ENCODE results near the gene ZNF423. TPM values are rescaled to one million over a fixed set of nuclear protein-coding genes. Genes with fewer than 3 reads are reported as not detected.

The ZNF423 gene
- total RNA-seq, 1 donor from 2014 or later: 12.3 TPM

DNA sequence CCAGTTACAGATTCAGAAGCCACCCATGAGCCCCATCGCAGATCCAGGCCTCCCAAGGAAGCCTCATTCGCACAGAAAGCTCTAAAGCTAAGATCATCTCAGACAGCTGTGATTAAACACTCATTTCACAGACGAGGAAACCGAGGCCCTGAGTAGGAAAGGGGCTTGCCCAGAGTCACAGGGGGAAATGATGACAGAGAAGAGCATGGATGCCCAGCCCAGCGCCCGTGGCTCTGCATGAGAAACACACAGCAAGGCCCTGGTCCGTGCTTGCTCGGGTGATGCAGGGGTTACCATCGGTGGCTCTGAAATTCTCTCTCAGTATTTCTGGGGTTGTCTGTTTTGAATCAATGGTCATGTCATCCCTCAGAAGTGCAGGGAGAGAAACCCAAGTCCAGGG is 372.7 kb downstream of the ZNF423 start:
- no peak for DNase-seq (ENCODE audit: low spot score)

DNA sequence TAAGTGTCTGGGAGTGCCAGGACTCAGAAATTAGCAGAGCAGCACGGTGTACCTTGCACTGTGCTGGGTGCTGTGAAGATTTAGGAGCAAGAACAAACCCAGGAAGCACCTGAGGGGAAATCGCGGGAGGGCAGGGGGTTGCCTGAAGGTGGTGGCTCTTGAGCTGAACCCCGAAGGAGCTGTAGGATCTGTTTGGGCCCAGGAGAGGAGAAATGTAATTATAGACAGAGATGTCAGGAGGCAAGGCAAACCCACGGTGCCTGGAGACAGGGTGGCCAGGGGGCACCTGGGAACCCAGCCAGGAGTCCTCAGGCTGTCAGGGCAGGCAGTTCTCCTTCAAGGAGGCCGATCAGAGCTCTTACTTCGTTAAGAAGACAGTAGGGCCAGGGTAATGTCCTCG is 373.2 kb downstream of the ZNF423 start:
- DNase-seq (ENCODE audit: low spot score): no peak

DNA sequence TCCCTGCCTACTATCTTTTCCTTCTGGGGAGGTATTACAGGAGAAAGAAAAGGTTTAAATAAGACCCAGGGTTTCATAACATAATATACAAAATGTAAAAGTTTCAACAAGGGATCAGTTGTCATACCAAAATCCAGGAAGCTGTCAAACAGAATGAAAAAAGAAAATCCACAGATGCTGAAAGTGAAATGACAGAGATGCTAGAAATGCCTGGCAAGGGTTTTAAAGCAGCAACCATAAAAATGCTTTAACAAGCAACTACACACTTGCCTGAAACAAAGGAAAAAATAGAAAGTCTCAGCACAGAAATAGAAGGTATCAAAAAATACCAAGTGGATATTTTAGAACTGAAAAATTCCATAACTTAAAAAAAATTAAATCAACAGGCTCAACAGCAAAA is 377.3 kb downstream of the ZNF423 start:
- no peak for DNase-seq (ENCODE audit: low spot score)

DNA sequence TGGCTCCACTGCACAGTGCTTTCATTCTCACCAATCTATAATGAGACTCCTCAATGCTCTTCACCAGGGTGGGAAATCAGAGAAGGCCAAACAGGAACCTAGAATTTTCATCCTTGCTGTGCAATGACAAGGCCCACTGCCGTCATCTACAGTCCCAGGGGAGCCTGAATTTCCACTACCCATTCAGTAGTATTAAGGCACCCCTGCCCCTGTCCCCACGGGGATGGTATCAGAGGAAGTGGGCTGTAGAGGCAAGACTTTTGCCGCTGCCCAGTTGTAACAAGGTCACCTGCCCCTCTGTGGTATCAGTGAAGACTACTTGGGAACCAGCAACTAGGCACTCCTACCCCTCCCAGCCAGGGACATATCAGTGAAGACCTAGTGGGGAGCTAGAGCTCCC is 377.8 kb downstream of the ZNF423 start:
- DNase-seq (ENCODE audit: low spot score): no peak

DNA sequence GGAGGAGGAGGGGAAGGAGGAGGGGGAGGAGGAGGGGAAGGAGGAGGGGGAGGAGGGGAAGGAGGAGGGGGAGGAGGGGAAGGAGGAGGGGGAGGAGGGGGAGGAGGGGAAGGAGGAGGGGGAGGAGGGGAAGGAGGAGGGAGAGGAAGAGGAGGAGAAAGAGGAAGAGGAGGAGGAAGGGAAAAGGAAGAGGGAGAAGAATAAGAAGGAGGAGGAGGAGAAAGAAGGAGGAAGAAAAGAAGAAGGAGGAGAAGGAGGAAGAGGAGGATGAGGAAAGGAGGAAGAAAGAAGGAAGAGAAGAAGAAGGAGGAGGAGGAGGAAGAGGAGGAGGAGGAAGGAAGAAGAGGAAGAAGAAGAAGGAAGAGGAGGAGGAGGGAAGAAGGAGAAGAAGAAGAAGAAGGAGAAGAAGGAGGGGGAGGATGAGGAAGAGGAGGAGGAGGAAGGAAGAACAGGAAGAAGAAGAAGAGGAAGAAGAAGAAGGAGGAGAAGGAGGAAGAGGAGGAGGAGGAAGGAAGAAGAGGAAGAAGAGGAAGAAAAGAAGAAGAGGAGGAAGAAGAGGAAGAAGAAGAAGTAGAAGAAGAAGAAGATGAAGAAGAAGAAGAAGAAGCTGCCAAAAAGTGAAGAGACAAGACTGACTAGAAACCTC is 378.5 kb downstream of the ZNF423 start:
- no peak for DNase-seq (ENCODE audit: low spot score)

DNA sequence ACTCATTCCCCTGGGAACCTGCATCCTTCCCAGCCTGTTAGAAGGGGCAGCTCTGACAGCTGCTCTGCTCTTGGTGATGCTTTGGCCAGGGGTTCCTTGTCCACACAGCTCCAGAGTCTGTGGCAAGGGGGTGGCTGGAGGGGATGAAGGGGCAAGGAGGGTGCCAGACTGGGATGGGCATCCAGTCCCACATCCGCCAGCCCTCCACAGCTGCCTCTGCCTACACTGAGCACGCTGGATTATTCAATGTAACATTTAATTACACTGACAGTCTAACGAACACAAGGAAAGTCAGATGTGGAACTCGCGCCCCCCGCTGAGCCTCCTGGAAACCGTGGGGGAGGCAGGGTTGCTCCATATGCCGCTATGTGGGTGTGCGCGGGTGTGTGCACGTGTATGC is 381.2 kb downstream of the ZNF423 start:
- no peak for DNase-seq (ENCODE audit: low spot score)

DNA sequence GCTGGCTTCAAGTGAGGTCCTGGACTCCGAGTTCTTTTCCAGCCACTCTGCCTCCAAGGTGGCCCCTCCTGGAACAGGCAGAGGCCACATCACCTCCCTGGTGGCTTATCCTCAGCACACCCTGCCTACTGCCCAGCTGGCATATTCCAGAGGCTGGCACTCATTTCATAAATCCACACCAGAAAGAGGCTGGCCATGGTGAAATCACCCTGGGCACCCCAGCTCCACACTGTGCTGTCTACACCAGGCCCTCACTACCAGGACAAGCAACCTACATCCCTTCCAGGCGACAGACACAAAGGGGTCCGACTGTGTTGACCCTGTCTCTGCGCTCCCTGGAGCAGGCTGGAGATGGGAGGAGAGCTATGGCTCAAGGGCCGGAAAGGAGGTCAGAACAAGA is 382.1 kb downstream of the ZNF423 start:
- DNase-seq (ENCODE audit: low spot score): no peak

DNA sequence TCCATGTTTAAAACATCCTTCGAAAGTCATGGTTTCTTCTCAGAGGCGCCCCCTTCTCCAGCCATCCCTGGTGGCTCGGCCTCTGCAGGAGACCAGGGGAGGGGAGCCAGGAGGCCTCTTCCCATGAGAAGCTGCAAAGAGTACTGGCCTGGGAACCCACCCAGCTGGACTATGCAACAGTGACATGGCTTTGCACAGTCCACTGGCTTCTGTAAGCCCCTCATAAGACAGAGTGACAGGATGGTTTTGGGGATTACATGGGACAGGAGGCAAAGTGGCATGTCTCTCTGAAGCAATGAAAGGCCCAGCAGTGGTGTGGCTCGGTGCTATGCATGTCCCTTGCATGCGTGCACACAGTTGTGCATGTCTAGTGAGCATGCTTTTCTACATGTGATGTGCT is 382.8 kb downstream of the ZNF423 start:
- DNase-seq (ENCODE audit: low spot score): no peak

DNA sequence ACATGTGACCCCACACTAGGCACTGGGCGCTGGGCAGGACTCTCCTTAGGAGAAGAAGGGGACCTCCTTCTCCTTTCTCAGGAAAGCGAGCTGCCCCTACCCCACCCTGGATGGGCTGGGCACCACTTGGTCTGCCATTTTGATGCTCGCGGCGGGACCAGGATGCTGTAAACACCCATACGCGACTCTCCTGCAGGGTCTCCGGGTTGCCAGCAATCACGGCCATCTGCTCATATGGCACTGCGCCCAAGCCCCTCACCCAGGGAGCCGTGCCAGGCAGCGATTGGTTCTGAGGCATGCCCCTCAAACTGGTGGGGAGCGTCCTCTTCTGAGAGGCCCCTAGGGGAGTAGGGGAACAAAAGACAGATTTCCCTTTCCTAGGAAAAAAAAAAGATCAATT is 383.3 kb downstream of the ZNF423 start:
- no peak for DNase-seq (ENCODE audit: low spot score)

DNA sequence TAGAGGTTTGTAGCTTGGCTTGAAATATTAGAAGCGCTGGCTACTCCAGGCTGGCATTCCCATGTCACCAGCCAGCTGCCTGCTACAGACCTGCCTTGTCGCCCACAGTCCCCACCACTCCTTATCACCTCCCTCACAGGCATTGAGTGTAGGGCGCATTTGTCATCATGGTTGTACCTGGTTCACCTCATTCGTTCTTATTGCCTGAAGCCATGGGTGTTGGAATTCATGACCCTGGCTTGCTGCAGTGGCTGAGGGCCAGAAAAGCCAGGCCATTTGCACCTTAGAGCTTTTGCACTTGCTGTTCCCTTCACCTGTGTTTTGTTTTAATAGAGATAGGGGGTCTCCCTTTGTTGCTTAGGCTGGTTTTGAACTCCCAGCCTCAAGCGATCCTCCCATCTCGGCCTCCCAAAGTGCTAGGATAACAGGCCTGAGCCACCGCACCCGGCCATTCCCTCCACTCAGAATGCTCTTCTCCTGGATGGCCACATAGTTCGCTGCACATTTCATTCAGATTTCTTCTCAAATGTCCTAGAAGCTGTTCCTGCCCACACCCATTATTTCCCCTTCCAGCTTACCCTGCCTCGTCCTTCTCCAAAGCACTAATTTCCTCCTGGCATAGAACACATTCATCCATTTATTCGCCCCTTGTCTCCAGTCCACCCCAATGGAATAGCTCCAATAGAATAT is 384.7 kb downstream of the ZNF423 start:
- no peak for DNase-seq (ENCODE audit: low spot score)

DNA sequence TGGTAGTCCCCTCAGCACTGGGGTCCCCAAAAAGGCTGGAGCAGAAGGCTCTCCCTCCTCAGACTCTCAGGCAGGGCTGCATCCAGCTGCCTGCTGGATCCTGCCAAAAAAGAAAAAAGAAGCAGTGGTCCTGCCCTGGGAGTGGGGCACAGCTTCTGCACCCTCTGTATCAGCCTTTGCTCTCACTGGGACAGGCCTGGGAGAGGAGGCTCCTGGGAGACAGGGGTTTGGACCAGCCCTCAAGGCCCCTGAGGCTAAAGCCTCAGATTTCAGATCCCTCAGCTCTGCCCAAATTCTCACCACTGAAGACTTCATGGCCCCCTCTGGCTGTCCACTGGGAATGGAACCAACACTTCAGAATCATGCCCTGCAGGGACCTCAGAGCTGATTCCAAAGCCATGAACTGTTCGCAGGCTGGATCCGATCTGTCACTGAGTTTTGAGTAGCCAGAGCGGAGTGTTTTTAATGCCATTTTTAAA is 385.4 kb downstream of the ZNF423 start:
- no peak for DNase-seq (ENCODE audit: low spot score)

DNA sequence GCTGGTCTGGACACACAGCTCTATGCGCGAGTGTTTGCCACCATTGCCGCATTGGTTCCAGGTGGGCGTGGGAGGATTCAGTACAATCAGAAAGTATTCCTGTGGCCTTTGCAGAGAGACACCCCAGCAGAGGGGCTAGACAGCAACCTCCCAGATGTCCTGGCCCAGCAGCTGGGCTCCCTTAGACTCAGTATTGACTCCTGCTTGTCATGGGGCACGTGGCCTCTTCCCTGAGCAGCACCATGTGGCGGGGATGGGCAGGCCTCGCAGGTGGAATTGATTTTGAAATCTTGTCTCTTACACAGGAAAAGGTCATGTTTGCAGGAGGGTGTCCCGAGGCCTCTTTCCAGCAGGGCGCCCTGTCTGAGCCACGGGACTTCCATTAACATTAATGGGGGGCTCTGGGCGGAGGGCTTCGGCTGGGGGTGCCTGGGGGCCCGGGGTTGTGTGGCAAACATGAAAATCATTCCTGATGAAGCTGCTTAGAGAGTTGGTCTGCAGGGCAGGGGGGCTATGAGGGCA is 385.9 kb downstream of the ZNF423 start:
- no peak for DNase-seq (ENCODE audit: low spot score)

DNA sequence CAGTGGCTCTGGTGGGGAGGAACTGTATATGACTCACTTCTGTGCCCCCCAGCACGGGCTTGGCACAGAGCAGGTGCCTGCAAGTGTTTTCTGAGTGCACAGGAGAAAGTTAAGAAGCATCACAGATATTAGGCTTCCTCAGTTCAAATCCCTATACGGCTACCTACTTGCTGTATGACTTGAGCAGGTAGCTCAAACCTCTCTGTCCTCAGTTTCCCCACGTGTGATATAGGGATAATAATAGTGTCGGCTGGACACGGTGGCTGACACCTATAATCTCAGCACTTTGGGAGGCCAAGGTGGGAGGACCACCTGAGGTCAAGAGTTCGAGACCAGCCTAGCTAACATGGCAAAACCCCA is 386.6 kb downstream of the ZNF423 start:
- no peak for DNase-seq (ENCODE audit: low spot score)

DNA sequence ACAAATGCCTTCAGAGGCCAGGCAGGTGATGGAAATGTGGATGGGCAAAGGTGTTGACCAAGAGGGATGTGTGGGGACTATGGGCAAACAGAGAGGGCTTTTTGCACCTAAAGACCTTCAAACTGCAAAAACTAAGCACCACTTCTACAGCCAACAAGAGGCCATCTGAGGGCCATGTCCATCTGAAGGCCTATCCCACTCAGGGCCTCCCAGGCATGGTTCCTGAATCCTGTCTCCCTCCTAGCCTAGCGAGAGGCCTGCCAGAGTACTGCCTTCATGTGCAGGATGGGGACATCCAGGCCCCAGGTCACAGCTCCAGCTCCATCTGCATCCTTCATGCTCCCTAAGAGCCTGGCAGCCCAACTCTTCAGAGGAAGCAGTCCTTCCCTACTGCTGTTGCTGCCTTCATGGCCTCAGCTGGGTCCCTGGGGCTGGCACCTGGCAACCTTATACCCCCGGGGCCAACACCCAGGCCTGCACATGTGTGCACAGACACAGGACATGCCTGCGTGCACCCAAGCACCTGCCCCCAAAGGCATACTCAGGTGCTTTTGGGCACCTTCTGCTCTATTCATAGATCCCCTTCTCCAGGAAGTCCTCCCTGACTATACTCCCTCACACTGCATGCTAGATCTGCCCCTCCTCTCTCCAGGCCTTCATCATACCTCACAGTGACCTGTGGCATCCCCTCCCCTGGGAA is 387.2 kb downstream of the ZNF423 start:
- no peak for DNase-seq (ENCODE audit: low spot score)

DNA sequence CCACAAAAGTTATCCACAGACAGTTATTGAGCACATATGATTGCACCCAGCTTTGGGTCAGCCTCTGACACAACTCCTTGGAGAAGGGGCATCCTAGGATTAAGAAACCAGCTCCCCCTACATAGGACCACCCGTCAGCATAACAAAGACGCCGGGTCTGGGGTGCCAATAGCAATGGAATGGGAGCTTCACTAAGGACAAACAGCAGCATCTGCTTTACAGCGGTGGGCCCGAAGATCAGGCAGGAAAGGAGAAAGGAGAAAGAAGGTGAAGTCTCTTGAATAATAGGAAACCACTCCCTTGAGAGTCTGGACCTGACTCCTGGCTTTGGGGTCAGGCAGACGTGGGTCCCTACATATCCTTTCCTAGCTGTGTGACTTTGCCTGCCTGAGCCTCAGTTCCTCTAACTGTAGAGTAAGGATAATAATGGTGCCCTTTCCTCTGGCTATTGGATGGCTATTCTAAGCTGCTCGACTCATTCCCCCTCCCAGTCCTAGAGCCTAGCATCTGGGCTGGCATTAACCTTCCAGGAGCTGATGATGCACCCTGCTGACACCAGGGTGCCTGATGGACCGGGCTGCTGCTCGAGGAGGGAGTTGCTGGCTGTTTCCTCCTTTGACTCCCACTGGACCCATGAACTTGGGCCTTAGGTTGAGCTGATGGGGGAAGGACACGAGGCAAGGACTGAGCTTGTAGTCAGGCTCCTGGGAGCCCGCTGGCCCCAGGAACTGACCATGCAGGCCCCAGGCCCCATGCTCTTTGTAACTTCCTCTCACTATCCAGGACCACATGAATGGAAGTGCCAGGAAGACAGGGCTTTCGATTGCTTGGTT is 388.2 kb downstream of the ZNF423 start:
- DNase-seq (ENCODE audit: low spot score): no peak

DNA sequence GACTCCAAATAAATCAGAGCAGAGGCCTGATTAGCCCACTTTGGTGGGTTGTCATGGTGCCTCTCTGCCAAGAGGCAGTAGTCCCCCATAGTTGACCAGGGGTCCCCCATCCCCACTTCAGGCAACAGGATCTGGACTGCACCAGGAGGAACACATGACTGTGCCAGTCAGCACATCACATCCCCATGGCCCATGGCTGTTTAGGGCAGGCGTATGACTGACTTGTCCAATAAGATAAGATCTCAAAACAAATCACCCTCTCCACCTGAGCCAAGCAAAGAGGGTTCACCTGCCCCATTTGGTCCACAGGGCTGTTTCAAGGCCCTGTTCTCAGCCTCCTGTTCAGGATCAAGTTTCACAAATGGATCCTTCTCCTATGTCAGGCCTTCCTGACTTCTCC is 389.0 kb downstream of the ZNF423 start:
- DNase-seq (ENCODE audit: low spot score): no peak

DNA sequence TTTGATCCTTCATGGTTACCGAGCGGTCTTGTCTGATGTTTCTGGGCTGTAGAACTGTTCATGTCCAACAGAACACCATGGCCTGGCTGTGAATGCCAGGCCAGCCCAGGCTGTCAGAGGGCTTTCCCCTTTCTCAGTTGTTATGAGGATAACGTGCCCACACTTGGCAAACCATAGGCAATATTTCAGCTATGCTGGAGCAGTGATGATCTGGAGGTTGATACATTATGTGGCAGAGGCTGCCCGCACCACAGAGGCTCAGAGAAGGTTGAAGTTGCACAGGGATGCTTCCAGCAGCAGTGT is 389.4 kb downstream of the ZNF423 start:
- DNase-seq (ENCODE audit: low spot score): no peak

DNA sequence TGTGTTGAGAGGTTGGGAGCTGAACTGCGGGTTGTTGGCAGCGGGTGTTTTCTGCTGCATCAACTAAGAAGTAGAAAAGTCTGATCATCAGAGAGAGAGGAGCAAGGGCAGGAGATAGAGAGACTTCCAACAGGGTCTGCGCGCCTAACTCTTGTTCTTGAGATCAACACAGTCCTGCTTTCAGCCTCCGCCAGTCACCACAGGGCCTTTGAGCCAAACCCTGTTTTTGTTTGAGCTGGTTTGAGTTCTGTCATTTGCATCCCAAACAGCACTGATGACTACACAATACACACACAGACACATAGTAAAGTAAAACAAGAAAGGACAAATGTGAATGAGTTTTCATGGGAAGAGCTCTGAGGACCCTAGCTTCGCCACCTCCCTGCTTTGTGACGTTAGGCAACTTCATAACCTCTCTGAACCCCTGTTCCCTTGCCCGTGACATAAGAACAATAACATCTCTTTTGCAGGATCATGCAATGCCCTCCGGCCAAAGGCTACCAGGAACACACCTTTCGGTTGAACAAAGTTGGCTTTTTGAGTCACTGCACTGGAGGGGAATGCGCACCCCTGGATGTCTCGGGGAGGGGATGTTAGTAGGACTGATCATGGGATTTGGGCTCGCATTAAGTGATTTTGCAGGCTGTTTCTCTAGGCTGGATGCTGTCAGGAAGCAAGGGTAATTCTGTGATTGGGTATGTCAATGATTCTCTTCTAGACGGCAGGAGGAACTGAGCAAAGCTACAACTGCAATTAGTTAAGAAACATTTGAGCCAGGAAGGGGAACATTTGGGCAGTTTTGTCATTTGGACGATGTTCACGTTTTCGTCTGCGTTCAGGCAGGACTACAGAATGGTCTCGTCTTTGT is 390.0 kb downstream of the ZNF423 start:
- no peak for DNase-seq (ENCODE audit: low spot score)

DNA sequence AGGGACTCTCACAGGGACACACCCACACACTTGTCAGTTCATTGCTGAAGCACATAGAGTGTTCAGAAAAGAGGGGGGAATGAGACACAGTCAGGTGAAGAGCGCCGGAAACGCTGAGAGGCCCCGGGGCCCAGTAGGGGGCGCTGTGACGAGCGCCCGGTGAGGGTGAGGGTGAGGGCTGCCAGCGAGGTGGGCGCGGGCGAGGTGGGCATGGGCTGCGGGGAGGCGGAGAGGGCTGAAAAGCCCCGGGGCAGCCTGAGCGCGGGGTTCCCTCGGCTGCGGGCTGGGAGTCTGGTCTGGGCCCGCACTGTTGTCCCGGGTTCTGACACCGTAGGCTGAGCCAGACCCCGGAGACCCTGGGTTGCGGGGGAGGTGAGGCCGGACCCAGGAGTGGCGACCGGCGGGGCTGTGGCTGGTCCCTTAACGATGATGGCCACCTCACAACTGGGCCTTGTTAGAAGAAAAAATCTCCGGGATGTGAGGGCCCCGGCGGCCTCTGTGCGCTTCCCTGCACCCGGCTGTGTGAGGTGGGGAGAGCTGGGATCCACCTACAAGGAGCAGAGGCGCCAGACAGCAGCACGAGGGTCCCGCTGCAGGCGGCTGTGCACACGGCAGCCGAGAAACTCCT is 390.9 kb downstream of the ZNF423 start:
- DNase-seq (ENCODE audit: low spot score): no peak

DNA sequence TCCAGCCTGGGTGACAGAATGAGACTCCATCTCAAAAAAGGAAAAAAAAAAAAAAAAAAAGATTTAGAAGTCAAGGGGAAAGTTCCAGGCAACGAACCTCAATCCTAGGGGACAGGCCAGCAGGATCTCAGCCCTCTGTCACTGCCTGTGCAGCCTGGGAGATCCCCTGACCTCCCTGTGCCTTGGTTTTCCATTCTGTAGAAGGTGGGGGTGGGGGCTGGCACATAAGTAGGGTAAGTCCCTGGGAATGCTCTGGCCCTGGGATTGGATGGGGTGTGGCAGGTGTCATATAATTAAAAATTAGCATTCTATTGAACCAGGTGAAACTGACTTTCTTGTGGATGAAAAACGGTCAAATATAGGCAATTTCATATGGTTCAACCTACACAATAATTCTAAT is 391.8 kb downstream of the ZNF423 start:
- DNase-seq (ENCODE audit: low spot score): no peak

DNA sequence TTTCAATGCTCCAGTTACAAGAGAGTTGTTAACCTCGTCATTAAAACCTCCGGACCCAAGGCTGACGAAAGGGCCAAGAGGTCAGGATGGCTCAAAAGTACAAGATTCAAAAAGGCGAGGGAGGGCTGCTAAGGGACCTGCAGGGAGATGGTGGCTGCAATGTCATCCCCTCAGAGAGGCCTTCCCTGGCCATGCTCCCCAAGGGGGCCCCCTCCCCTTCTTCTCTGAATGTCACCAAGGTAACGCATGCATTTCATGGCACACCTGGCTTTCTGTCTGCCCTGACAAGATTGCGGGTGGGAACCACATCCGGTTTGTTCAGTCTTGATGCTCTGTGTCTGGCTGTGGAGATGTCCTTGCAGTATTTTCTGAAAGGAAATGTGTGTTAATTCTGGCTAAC is 392.4 kb downstream of the ZNF423 start:
- no peak for DNase-seq (ENCODE audit: low spot score)

All from umbilical cord (tissue), 2 donors.